Hindlimb muscle (tissue), 1 donor: ENCODE data around the gene GPR17. TPM values are rescaled to one million over a fixed set of nuclear protein-coding genes. Genes with fewer than 3 reads are reported as not detected.

Experiments
- DNase-seq: peaks from one replicate; pipeline ENCODE4 v3.0.0-alpha.2; 2013
- polyA plus RNA-seq: library from polyadenylated mRNA; unstranded; fragments of 120-200 nt; gene quantifications from one replicate; pipeline ENCODE4 v1.2.1, GENCODE V29; 2013; ENCODE audit not compliant: insufficient read length

The GPR17 gene
- polyA plus RNA-seq, 1 donor, result 2.9 TPM

DNA sequence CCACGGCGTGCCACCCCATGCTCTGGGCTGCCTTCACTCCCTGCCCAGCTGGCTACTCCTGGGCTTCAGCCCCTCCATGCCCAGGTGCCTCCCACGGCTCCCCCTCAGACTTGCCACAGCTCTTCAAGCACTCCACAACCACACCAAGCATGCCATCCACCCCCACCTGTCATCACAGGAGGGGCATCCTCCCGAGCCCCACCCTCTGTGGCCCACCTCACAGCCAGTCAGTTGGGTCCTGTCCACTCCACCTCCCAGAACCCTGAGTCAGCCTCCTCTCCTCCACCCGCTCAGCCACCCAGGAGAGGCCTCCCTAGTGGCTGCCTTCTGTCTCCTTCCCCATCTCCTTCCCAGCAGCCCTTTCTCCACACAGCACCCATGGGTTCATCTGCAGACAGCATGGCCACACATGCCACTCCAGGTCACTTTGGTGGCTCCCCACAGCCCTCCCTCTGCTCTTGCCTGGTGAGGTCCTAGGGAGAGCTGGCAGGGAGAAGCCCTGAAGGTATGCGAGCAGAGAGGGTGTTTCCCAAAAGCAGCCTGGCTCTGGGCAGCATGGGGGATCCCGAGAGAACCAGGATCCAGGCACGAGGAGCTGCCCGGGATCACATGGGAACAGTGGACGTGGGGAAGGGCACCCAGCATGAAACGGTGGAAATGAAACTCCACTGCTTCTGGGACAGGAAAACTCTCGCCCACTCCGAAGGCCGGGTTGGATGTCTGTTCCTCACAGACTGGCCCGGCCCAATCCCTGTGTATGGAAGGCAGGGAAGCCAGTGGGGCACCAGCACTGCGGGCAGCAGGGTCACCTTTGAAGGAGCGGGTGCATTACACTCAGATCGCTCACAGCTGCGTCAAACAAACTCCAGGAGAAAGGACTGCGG lies 26.6 kb downstream of the GPR17 start:
- no peak for DNase-seq

DNA sequence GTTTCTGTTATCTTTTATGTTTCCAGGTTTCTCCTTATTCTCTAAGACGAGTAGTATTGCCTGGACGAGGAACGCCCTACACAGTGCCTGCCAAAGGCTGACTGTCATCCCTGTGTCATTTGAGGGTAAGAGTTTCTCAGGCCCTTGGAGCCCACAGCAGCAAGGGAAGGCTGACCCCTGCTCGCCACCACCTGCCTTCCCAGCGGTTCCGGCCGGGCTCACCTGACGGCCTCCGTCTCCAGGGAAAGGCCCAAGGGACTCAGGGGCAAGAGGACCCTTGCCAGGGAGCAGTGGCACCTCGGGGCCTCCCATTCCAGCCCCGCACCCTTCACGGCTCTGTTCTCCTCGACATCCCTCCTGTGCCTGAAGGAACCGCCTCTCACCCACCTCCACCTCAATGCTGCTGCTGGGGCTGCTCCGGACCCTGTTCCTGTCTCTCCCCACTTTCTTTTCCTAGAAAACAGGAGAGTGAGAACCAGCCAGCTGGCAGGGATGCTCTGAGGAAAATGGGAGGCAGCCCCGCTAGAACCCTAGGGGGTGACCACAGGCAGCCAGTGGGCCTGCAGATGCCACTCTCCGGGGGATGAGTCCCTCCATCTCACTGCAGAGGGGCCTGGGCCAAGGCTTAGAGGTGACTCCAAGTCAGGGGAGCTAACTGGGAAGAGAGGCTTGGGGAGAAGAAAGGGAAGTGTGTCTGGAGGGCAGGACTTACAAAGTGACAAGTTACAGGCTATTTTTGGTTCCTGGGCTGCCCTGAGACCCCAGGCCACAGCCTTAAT lies 27.5 kb downstream of the GPR17 start:
- no peak for DNase-seq

DNA sequence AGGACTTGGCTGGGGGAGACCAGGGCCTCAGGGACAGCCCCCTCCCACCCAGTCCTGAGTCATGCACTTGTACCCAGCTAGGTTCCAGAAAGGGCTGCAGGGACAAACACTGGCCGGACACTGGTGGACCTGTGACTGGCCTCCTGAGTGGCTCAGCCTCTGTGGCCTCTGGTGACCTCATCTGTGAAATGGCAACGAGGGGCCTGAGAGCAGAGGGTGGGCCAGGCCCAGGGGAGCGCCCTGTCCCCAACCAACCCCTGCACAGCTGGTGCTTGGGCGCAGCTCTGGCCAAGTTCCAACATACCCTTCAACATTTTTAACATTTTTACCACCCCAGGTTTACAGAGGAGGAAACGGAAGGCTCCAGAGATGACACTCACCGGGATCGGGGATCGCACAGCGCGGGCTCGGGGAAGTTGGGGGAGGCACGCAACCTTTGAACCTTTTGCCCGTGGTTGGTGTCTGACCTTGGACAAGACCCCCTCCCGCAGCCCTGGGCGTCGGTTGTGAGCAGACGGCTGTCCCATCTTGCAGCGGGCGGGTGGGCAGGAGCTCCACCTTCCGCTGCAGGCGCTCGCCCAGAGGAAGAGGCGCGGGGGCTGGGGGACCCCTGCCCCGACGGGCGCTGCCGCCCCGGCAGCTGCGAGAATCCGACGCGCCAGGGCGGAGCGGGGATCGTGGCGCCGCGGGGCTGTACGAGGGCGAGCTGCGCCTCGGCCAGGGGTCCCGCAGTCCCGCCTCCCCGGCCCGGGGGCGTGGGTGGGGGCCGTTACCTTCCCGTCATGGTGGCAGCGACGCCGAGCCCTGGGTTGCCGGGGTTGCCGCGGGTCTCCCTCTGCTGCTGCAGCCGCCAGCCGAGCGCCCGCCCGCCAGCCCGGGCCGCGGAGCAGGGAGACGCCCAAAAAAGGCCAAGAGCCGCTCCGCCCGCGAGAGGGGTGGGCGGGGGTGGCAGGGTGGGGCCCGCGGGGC lies 28.6 kb downstream of the GPR17 start:
- no peak for DNase-seq

DNA sequence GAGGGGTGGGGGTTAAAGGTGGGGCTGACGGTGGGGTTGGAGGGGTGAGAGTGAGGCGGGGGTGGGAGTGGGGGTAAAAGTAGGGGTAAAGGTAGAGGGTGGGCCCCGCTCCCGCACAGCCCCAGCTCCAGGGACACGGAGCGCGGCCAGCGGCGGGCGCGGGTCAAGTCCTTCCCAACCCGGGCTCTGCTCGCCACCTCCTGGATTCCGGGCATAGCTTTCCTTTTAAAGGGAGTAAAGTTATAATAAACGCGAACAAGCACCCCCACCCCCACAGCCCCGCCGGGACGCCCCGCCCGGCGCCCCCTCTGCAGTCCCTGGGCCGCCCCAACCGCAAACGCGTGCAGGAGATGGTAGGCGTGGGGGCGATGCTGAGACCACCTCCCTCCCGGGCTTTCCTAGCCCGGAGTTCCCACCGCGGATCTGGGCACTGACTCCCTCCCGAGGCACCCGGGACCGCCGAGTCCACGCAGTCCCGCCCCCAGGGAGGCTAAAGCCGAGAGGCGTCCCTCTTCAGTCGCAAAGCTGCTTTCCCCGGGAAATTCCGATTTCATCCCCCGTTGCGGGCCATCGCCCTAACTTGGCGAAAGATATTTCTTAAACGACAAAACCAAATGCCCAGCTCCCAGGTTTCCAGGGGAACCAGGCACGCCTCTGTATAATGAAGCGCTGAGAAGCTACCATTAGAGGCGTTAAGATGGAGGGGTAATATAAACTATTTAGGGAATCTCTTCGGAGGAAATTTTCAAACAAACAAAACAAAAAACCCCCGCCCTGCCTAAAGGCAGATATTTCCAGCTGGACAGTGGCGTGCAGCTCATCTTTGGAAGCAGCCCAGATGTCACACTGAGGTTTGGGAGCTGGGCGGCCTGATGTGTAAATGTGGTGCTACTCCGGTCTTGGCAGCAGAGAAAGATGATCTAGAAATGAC lies 29.6 kb downstream of the GPR17 start, which contains the start of gene LIMS2:
TSS of gene LIMS2 (minus strand) at position 200 of the 931 bp plus-strand sequence. CDS start 506 bp downstream, outside the sequence.
- no peak for DNase-seq

DNA sequence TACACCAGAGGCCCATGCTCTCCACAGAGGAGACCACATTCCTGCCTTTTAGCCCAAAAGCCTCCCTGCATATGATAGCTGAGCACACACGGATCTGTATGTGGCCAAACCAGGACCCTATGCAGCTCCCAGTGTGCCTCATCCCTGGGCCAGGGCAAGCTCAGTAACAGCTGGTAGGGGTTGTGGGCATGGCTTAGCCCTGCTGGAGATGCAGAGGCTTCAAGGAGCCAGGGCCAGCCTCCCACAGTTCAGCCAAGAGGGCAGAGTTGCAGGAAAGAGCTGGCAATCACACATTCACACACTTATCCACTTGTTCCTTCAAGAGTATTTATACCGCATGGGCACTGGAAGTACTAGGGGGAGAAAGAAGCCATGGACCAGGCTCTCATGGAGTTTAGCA lies 31.0 kb downstream of the GPR17 start:
- no peak for DNase-seq

DNA sequence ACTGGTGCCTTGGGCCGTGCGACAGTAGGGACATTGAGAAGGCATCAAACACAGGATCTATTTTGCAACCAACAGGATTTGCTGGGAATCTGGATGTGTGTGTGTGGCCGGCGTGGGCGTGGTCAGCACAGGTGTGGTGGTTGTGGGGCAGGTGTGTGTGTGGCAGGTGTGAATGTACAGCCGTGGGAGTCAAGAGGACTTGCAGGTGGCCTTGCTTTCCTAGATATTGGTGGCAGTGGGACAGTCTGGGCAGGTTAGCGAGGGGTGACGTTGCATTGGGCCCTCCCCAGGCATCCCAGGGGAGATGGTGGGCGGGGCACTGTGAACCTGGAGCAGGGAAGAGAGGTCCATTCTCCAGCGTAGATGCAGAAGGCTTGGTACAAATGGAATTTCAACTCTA lies 32.6 kb downstream of the GPR17 start:
- DNase-seq, result no peak

DNA sequence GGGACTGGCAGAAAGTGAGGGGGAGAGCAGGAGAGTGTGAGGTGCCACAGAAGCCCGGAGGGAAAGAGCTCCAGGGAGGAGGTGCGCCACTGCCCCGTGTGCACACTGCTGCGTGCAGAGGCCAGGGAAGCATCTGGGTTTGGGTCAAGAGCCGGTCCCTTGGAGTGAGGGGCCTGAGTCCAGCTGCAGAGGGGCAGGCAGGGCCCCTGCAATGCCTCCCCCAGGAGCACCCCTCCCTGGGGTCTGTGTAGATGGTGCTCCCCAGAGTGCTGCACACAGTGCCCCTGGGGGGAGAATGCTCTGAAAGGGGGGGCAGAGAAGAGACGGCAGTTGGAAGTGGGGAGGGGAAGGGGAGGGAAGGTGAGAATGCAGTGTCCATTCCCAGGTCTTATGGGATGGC lies 33.0 kb downstream of the GPR17 start:
- DNase-seq, result no peak

DNA sequence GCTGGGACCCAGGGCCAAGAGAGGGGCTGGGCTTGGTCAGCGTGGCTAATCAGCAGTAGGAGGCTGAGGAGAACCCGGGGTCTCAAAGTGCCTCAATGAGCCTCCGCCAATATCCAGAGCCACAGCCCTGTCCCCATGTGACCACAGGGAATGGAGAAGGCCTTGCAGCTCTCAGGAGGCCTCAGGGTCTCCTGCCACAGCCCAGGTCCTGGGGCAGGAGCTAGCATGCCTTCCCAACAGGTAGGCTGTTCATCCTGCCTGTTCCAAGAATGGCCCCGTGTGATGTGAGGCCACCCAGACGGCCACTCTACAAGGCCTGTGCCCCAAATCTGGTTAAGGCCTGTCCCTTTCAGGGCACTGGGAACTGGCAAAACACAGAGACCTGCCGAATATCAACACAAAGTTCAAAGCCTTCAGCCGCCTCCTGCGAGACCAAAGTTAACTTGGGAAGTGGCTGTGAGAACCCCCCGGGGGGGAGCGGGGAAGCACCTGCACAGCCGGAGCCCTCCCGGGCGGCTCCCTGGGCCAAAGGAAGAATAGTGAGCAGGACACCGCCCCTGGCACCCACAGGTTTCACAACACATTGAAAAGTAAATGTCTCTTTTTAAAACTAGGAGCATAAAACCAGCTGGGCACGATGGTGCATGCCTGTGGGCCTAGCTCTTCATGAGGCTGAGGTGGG lies 33.9 kb downstream of the GPR17 start:
- no peak for DNase-seq

DNA sequence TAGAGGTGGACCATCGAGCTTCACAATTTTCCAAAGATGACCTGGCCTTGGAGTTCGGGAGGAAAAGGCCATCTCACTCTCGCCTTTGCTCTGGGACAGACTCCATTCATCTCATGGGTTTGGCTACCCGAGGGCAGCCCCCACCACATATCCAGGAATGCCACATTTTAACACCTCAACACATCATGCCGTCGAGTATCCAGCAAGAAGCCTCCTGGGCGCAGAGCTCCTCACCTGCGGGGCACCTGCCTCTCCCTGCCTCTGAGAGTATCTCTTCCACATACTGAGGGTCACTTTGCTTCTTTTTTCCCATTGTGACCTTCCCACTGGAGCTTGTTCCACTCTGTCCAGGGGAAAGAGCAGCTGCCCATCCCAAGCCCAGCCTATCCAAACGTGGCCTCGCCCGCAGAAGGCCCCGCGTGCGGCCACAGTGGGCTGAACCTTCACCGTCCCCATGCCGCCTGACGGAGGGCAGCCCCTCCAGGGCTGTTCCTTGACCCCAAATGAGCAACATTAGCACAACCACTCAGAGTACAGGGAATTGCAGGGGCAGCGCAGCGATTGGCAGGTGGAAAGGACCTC lies 34.8 kb downstream of the GPR17 start:
- no peak for DNase-seq

DNA sequence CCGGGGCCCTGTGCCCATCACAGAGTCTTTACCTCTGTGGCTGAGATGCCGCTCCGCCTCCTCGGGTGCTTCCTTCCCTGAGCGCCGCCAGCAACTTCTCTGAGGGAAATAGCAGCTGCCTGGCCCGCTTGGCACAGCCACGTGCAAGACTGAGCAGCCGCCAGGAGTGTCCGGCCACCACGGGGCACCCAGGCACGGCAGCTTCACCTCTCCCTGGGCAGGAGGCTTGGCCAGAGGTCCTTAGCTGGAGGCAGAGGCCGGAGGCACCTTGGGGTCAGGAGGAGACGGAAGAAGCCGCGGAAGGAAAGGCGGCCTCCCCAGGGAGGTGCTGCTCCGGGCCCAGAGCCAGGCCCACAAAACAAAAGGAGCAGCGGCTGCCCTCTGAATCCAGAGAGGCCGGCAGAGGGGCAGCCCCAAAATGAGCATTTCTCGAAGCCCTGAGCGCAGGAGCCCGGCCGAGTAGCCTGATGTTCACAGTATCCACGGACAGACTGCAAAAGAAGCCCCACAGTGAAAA lies 35.4 kb downstream of the GPR17 start:
- DNase-seq, result no peak

DNA sequence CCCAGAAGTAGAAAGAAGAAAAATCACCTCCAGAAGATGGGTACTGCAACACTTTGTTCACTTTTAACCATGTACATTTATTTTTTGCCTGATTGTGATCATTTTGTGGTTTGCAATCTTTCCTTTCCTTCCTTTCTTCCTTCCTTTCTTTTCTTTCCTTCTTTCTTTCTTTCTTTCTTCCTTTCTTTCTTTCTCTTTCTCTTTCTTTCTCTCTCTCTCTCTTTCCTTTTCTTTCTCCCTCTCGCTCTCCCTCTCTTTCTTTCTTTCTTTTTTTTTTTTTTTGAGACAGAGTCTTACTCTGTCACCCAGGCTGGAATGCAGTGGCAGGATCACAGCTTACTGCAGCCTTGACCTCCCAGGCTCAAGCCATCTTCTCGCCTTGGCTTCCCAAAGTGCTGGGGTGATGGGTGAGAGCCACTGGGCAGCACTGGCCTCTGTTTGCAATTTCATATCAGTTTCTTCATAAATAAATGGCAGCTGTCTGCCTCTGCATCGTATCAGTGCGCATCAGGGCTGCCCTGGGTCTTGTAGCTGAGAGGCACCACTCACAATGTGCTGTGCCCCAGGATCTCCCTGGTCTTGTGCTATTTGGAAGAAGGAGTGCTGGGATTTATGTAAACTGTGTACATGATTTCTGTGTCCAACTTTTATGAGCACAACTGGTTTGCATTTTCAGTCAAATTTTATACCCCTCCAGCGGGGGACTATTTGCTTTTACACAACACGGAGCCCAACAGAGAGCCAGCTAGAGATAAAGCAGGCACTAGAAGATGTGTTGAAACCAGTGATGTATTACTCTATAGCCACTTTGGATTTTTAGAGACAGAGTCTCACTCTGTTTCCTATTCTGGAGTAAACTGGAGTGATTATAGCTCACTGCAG lies 36.3 kb downstream of the GPR17 start:
- DNase-seq, result no peak

DNA sequence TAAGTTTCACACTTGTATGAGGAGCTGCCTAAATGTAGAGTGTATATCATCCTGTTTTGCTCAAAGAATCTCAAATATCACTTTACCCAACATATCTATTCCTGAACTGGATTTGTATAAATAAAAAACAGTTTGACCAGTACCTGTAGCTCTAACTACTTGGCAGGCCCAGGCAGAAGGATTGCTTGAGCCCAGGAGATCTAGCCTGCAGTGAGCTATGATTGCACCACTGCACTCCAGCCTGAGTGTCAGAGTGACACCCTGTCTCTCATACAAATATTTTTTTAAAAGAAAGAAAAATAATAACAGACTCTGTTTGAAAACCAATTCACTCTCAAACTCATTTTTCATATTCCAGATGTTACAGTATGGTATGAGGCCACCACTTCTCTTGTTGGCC lies 37.1 kb downstream of the GPR17 start:
- no peak for DNase-seq

DNA sequence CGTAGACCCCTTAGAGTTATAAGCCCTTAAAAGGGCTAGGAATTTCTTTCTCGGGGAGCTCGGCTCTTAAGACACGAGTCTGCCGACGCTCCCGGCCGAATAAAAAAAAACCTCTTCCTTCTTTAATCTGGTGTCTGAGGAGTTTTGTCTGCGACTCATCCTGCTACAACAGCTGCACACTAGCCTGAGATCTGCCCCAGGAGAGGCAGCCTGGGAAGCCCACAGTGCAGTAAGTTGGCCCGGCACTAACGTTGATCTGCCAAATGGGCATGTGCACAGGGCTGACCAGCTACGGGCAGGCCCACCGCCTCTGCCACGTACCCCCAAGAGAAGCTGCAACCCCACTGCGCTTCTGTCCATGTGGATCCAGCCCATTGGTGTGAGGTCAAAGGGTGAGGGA lies 37.8 kb downstream of the GPR17 start:
- no peak for DNase-seq

DNA sequence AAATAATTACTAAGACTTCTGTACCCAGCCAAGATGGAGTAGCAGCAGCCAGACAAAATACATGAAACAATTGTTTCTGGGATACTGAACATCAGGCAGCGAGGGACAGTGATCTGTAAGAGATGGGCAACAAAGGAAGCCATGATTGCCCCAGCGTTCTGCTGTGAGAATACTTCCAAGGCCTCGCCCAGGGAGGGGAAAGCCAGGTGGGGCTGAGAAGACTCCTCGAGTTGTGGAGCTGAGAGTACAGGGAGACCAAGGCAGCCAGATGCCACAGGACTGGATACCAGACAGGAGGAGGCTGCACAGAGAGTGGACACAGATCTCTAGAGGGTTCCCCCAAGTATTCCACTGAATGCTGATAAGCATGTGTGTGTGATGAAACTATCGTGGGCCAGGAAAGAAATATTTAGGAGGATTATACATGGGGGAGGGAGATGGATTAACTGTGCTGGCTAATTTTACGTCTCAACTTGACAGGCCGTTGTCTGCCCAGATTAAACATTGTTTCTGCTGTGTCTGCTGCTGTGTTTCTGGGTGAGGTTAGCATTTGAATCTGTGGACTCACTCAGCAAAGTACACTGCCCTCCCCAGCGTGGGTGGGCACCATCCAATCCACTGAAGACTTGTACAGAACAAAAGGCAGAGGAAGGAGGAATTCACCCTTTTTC lies 39.6 kb downstream of the GPR17 start:
- DNase-seq, result no peak

DNA sequence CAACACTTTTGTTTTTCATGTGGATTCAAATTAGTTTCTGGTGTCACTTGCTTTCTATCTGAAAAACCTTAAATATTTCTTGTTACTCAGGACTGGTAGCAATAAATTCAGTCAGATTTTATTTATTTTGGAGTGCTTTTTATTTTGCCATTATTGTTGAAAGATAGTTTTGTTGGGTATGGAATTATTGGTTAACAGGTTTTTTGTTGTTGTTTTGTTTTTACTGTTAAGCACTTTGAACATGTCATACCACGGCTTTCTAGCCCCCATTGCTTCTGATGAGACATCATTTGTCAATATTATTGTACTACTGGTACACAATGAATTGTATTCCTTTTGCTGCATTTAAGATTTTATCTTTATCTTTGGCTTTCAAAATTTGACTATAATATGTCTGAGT lies 42.5 kb downstream of the GPR17 start:
- no peak for DNase-seq

DNA sequence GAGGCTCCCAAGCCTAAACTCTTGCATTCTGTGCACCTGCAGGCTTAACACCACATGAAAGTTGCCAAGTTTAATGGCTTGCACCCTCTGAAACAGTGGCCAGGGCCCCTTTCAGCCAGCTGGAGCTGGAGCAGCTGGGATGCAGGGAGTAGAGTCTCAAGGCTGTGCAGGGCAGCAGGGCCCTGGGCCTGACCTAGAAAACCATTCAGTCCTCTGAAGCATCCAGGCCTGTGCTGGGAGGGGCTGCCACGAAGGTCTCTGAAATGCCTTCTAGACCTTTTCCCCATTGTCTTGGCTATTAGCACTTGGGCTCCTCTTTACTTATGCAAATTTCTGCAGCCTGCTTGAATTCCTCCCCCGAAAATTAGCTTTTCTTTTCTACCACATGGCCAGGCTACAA lies 44.7 kb downstream of the GPR17 start:
- no peak for DNase-seq

DNA sequence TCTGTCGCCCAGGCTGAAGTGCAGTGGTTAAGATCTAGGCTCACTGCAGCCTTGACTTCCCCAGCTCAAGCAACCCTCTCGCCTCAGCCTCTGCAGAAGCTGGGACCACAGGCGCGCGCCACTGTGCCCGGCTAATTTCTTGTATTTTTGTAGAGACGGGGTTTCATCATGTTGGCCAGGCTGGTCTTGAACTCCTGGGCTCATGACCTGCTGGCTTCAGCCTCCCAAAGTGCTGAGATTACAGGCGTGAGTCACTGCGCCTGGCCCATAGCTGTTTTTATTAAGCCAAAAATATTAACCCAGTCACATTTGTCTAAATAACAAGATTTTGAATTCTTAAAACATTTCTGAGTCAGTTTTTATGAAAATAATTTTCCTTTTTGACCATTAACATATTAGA lies 49.0 kb downstream of the GPR17 start:
- DNase-seq, result no peak
